HEK293 (cell line): ENCODE data around the gene SRC.
A peak's percentile ranks its signal among the peaks of the same experiment; 100 is the strongest.

ENCODE experiments used
- BCL11A ChIP-seq: fragments of 450-650 bp; formaldehyde crosslinking; IDR thresholded peaks from 2 replicates; pipeline ENCODE4 v1.5.1; 2016; ENCODE audit warnings: low read depth, missing biosample characterization, missing genetic modification characterization
- CTCF ChIP-seq: fragments of 450-650 bp; formaldehyde crosslinking; IDR thresholded peaks from 2 replicates; pipeline ENCODE4 v1.5.1; 2016; ENCODE audit warnings: missing biosample characterization, missing genetic modification characterization
- GLIS1 ChIP-seq: fragments of 450-650 bp; formaldehyde crosslinking; IDR thresholded peaks from 2 replicates; pipeline ENCODE4 v1.5.1; 2016; ENCODE audit warnings: missing biosample characterization, missing genetic modification characterization
- IKZF3 ChIP-seq: fragments of 450-650 bp; IDR thresholded peaks from 2 replicates; pipeline ENCODE4 v1.5.0; 2018; ENCODE audit warnings: missing biosample characterization, mild to moderate bottlenecking, missing genetic modification characterization, moderate library complexity
- KLF10 ChIP-seq: fragments of 450-650 bp; IDR thresholded peaks from 2 replicates; pipeline ENCODE4 v1.5.1; 2018; ENCODE audit warnings: missing biosample characterization, mild to moderate bottlenecking, missing genetic modification characterization
- KLF8 ChIP-seq: fragments of 450-650 bp; formaldehyde crosslinking; IDR thresholded peaks from 2 replicates; pipeline ENCODE4 v1.5.1; 2016; ENCODE audit warnings: missing biosample characterization, missing genetic modification characterization
- RBAK ChIP-seq: fragments of 450-650 bp; formaldehyde crosslinking; IDR thresholded peaks from 2 replicates; pipeline ENCODE4 v1.5.1; 2016; ENCODE audit warnings: missing biosample characterization, missing genetic modification characterization
- SP7 ChIP-seq: fragments of 450-650 bp; formaldehyde crosslinking; IDR thresholded peaks from 2 replicates; pipeline ENCODE4 v1.5.1; 2016; ENCODE audit warnings: missing biosample characterization, missing genetic modification characterization
- ZBTB1 ChIP-seq: fragments of 450-650 bp; formaldehyde crosslinking; IDR thresholded peaks from 2 replicates; pipeline ENCODE4 v1.5.1; 2016; ENCODE audit warnings: missing biosample characterization, missing genetic modification characterization
- ZBTB20 ChIP-seq: fragments of 450-650 bp; formaldehyde crosslinking; IDR thresholded peaks from 2 replicates; pipeline ENCODE4 v1.5.1; 2016; ENCODE audit warnings: missing biosample characterization, missing genetic modification characterization
- ZBTB26 ChIP-seq: fragments of 450-650 bp; formaldehyde crosslinking; optimal IDR thresholded peaks from 2 replicates; pipeline ENCODE3; 2016; ENCODE audit warnings: missing biosample characterization, mild to moderate bottlenecking, missing genetic modification characterization
- ZBTB8A ChIP-seq: fragments of 450-650 bp; formaldehyde crosslinking; IDR thresholded peaks from 2 replicates; pipeline ENCODE4 v1.5.1; 2016; ENCODE audit warnings: missing biosample characterization, missing genetic modification characterization
- ZFP37 ChIP-seq: fragments of 450-650 bp; formaldehyde crosslinking; IDR thresholded peaks from 2 replicates; pipeline ENCODE4 v1.5.1; 2016; ENCODE audit warnings: missing biosample characterization, missing genetic modification characterization
- ZNF112 ChIP-seq: fragments of 450-650 bp; formaldehyde crosslinking; IDR thresholded peaks from 2 replicates; pipeline ENCODE4 v1.5.0; 2017; ENCODE audit warnings: missing biosample characterization, missing genetic modification characterization
- ZNF175 ChIP-seq: fragments of 450-650 bp; formaldehyde crosslinking; IDR thresholded peaks from 2 replicates; pipeline ENCODE4 v1.5.1; 2016; ENCODE audit warnings: missing biosample characterization, missing genetic modification characterization
- ZNF561 ChIP-seq: fragments of 450-650 bp; IDR thresholded peaks from 2 replicates; pipeline ENCODE4 v1.5.1; 2018; ENCODE audit warnings: missing biosample characterization, missing genetic modification characterization, borderline replicate concordance
- ZNF600 ChIP-seq: fragments of 450-650 bp; formaldehyde crosslinking; IDR thresholded peaks from 2 replicates; pipeline ENCODE4 v1.5.1; 2016; ENCODE audit warnings: missing biosample characterization, missing genetic modification characterization
- ZSCAN4 ChIP-seq: fragments of 450-650 bp; formaldehyde crosslinking; IDR thresholded peaks from 2 replicates; pipeline ENCODE4 v1.5.1; 2017; ENCODE audit warnings: missing biosample characterization, missing genetic modification characterization
- ZXDB ChIP-seq: fragments of 450-650 bp; formaldehyde crosslinking; IDR thresholded peaks from 2 replicates; pipeline ENCODE4 v1.5.1; 2016; ENCODE audit warnings: missing biosample characterization, missing genetic modification characterization
- TF ChIP-seq, protein P1 (sequence below): fragments of 450-650 bp; formaldehyde crosslinking; IDR thresholded peaks from 2 replicates; pipeline ENCODE4 v1.5.1; 2016; ENCODE audit warnings: missing biosample characterization, missing genetic modification characterization
- TF ChIP-seq, protein P2 (sequence below): fragments of 450-650 bp; IDR thresholded peaks from 2 replicates; pipeline ENCODE4 v1.5.1; 2018; ENCODE audit warnings: missing biosample characterization, missing genetic modification characterization

SRC gene

DNA sequence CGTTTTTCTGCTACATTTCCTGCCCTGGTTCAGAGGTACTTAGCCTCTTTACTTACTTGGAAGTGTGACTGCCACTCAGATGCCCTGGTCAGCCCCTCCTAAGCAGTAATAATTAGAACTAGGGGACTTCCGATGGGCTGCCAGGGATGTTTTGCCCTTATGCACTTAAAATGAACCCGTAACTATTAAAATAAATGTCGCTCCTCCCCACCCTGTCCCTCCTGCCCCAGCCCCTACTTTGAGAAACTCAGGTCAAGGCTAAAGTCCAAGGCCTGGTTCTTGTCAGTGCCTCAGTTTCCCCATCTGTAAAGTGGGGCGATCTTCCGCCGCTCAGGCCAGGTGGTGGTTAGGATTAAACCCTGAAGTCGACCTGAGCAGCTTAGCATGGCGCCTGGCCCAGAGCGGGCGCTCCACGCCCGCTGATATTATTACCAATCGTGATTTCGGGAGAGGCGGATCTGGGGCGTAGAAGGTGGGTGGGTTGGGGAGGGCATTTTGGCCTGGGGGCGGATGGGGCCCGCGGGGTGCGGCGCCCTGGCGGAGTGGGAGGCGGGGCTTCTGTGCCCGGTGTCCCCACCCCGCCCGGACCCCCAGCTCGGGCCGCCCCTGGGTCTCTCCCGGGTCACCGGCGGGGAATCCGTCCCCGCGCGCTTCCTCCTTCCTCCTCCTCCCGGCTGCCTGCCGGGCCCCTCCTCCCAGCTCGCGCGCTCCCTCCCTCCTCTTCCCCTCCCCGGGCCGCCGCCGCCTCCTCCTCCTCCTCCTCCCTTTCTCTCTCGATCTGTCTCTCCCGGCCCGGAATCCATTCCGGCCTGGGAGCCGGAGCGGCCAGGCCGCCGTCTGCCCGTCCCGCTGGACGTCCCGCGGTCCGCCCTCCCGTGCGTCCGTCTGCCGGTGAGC is at the start of gene SRC (continued):
- TF ChIP-seq, protein P1, sequence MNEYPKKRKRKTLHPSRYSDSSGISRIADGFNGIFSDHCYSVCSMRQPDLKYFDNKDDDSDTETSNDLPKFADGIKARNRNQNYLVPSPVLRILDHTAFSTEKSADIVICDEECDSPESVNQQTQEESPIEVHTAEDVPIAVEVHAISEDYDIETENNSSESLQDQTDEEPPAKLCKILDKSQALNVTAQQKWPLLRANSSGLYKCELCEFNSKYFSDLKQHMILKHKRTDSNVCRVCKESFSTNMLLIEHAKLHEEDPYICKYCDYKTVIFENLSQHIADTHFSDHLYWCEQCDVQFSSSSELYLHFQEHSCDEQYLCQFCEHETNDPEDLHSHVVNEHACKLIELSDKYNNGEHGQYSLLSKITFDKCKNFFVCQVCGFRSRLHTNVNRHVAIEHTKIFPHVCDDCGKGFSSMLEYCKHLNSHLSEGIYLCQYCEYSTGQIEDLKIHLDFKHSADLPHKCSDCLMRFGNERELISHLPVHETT (tag by site-specific recombination), result no peak
- TF ChIP-seq ZFP37 (tag by site-specific recombination) (no peak), ZBTB1 (tag by site-specific recombination) (no peak), ZNF600 (tag by site-specific recombination) (peak; percentile 48; the same call in 1 of the 2 replicates), ZXDB (tag by site-specific recombination) (peak; percentile 44; the same call in 1 of the 2 replicates), ZBTB20 (peak; percentile 35; the same call in 1 of the 2 replicates), CTCF (tag by site-specific recombination) (no peak), KLF8 (peak; percentile 73), RBAK (tag by site-specific recombination) (no peak), SP7 (tag by site-specific recombination) (peak; percentile 52; the same call in 1 of the 2 replicates), BCL11A (tag by site-specific recombination) (peak; percentile 25; the same call in 1 of the 2 replicates), KLF10 (tag by site-specific recombination) (no peak; the same call in 1 of the 2 replicates), GLIS1 (tag by site-specific recombination) (peak; percentile 63), ZBTB8A (tag by site-specific recombination) (peak; percentile 73), IKZF3 (peak; percentile 84), ZNF175 (tag by site-specific recombination) (no peak), ZNF112 (no peak), ZSCAN4 (no peak), ZNF561 (tag by site-specific recombination) (peak; percentile 54; the same call in 1 of the 2 replicates), ZBTB26 (tag by site-specific recombination) (peak; percentile 84)
- TF ChIP-seq, protein P2, sequence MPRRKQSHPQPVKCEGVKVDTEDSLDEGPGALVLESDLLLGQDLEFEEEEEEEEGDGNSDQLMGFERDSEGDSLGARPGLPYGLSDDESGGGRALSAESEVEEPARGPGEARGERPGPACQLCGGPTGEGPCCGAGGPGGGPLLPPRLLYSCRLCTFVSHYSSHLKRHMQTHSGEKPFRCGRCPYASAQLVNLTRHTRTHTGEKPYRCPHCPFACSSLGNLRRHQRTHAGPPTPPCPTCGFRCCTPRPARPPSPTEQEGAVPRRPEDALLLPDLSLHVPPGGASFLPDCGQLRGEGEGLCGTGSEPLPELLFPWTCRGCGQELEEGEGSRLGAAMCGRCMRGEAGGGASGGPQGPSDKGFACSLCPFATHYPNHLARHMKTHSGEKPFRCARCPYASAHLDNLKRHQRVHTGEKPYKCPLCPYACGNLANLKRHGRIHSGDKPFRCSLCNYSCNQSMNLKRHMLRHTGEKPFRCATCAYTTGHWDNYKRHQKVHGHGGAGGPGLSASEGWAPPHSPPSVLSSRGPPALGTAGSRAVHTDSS (tag by site-specific recombination), result peak; percentile 89
